Nucleus accumbens (tissue), 56 donors: ENCODE results near the gene OVAAL.
A peak's percentile ranks its signal among the peaks of the same experiment; 100 is the strongest.
"Not testable (repeated sequence)": the region's sequence is repeated elsewhere in the genome, so short reads cannot be mapped to it uniquely, and the experiment has no call there.

Experiments
- DNase-seq, 56 donors: peaks; one replicate each; lab custom pipeline; 2025; lab: John Stamatoyannopoulos, UW

OVAAL gene

GRCh38 chr1:180539136-180539535 lies 19.6 kb upstream of the OVAAL start:
- no peak for DNase-seq

- DNase-seq = peak in 4 of 56 donors; percentile 3 to 10 (median 6)
These were observed 17.8 kb upstream of the OVAAL start for GRCh38 chr1:180540697-180541594.

DNA sequence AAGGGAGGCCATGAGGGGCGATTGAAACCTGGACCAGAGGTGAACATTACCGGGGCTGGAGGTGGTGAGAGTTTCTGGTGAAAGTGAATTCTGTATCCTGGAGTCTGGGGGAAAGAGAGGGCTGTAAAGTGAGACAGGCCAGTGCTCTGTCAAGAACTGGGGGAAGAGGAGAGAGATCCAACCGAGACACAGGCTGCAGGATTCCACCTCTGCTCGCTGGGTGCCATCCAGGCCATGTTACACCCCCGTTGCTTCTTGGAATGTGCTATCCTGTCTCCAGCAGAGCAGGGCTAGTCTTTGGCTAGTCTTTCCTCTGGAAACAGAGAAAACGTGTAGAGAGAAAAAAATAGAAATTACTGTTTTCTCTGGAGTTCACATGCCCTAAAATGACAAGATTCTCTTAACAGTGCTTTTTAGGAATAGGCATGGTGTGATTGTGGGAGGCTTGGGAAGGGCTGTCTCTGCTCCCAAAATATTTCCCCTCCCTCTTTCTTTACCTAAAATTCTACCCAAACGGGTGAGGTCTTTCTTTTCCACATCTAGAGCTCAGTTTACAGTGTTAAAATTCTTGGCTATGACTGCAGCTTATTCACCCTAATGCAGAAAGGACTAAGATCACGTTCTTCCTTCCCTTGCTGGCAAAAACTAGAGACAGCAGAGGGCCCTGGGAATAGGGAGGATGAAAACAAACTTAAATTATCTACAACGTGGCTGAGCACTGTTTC lies 16.5 kb upstream of the OVAAL start:
- no peak for DNase-seq

DNA sequence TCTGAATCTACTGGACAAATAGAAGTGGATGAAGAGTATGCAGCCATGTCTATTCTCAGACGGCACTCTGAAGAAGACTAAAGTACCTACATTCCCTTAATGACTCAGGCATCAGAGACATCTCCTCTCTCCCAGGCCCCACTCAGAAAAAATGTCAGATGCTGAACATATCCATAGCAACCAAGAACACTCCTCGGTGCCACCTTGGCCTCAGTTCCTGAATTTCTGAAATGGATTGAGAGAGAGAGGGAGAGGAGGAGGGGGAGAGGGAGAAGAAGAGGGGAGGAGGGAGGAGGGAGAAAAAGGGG lies 16.0 kb upstream of the OVAAL start:
- peak in 10 of 56 donors; percentile 5 to 49 (median 19) for DNase-seq

DNA sequence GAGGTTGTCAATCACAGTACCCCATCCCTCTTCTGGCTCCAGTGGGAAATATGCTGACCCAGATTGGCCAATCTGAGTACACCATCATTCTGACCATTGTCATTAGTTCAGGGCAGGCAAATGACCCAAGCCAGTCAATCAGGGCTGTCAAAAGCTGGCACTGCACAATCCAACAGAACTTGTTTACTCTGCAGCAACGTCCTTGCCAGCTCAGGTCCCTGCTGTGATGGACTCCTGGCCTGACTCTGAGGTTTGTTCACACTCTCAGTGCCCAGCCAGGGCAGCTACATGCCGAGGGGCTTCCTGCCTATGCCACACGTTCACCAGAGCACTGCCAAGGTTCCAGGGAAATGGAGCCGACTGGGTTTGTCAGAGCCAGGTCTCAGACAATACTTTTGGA lies 14.7 kb upstream of the OVAAL start:
- no peak for DNase-seq

GRCh38 chr1:180545991-180546390 lies 12.8 kb upstream of the OVAAL start:
- no peak for DNase-seq

DNA sequence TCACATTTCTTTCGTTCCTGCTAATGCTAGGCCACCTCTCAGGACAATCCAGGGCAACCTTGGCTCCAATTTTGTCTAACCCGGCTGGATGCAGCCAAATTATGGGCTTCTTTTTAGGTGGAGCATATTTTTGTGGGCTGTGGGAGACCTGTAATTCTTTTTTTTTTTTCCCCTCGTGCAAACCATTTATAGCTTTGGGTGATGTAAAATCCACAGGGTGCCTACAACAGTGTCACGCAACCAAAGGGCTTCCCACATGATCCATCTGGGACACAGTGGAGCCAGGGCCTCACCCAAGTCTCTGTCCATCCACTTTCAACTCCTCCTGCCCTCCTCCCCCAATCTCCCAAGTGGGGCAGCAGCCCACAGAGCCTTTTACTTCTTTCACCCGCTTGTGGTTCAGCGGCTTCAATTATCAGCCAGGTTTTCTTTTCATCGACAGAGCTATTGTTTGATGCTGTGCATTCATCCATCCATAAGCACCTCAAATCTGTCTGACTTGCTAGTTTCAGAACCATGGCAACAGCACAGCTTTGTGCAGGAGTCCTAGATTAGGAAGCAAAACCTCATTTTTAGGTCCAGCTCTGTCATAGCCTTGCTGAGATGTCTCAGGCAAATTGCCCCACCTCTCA lies 10.0 kb upstream of the OVAAL start:
- peak in 2 of 56 donors; percentile 2 to 7 for DNase-seq

DNA sequence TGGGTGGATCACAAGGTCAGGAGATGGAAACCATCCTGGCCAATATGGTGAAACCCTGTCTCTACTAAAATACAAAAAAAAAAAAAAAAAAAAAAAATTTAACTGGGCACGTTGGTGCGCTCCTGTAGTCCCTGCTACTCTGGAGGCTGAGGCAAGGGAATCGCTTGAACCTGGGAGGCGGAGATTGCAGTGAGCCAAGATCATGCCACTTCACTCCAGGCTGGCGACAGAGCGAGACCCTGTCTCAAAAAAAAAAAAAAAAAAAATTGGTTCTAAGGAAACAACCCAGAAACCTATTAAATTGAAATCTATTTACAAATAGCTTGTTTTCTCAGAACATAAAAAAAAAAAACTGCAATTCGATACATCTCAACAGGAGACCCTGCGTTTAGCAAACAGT lies 9.0 kb upstream of the OVAAL start:
- not testable (repeated sequence) for DNase-seq

GRCh38 chr1:180550241-180550640 lies 8.5 kb upstream of the OVAAL start:
- no peak for DNase-seq

- no peak for DNase-seq
These were observed 6.8 kb upstream of the OVAAL start for GRCh38 chr1:180551997-180552396.

- not testable (repeated sequence) for DNase-seq
These were observed 5.7 kb upstream of the OVAAL start for GRCh38 chr1:180553046-180553445.

DNA sequence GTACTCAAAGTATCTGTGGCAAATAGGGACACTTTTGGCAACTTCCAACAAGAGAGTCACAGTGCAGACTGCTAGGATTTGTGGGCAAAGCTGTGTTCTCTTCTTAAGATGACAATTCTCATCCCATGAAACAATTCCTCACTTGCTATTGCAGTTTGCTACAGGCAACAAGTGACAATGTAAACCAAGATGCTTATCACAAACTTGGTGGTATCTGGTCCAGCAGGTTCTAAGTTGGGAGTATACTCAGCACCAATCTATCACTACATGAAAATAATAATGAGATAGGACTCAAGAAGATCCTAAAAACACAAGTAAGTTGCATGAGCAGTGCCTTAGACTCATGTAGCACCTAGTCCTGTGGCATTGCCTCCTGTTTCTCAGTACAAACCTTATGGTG lies 3.4 kb upstream of the OVAAL start:
- no peak for DNase-seq

- no peak for DNase-seq
These were observed 1.6 kb downstream of the OVAAL start for GRCh38 chr1:180560200-180560867.

DNA sequence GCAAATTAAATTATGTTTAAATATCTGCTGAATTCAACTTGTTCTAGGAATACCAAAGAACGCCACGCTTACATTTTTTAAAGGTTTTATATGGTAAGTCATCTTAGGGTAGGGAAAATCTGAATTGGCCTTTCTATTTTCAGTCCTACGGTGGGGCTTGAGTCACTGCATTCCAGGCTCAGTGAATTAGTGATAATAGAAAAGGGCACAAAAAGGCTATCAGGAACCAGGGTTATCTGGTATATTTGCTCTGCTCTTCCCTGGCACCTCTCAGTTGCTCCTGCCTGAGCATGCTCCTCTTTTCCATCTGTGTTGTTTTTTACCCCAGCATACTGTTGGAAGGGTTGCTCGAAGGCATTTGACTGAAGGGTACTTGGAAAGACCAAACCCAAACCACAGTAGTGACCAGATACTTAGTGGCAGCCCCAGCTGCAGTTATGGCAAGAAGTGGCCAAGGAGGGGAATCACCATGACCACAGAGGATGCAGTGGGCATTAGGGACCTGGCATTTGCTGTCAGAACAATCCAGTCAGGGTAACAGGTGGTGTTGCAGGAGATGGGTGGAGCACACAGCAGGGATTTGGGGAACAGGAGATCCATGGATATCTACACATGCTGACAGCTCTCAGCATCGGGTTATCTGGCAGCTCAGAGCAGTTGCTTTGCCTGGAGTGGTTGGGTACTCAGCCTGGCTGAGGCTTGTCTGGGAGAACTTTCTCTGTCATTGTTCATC lies 2.3 kb downstream of the OVAAL start:
- no peak for DNase-seq

GRCh38 chr1:180562640-180563025 lies 3.9 kb downstream of the OVAAL start:
- no peak for DNase-seq

GRCh38 chr1:180563026-180563827 lies 4.5 kb downstream of the OVAAL start:
- DNase-seq = no peak

DNA sequence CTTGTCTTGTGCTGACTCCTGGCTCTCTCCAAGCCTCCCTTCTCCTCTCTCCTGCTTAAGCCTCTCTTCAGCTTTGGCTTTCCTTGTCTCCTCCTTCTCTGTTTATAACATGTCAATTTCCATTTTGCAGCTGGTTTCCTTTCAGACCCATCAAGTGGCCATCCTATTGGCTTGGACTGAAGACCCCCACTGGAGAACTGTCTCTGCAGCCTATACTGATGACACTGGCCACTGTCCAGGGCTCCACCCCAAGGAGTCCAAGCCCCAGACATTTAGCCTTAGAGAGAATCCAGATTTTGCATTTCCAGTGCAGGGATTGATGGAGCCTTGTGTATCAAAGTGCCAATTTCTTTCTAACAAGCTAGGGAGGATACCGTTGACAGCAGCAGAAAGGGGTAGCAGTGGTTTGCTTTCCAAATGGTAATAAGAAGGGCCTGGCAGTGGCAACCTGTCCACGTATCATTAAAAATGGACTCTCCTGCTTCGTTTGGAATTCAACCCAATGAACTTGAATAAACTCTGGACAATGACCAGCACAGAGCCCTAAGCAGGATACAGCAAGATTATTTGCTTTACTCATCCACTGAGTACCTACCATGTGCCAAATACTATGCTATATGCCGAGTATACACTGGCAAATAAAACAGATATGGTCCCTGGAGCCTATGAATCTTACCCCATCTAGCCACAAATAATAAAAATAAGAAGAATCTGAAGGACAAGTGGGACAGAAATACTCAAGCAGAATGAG lies 6.5 kb downstream of the OVAAL start:
- DNase-seq = no peak

DNA sequence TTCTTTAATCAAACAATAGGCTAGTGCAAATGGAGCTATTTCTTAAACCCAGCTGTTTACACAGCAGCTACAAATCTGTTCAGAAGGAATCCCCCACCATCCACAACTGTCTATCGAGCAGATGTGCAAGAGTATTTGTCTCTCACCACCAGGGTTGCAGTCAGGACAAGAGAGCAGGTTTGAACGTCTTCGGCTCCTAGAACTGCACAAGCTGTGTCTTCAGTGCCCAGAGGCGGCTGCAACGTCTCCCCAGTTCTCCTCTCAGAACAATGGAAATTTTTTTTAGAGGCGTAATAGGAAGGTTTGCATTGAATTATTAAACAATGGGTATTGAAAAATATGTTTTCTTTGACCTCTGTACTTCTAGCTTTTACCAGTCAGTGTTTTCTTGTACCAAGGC lies 7.3 kb downstream of the OVAAL start:
- no peak for DNase-seq

DNA sequence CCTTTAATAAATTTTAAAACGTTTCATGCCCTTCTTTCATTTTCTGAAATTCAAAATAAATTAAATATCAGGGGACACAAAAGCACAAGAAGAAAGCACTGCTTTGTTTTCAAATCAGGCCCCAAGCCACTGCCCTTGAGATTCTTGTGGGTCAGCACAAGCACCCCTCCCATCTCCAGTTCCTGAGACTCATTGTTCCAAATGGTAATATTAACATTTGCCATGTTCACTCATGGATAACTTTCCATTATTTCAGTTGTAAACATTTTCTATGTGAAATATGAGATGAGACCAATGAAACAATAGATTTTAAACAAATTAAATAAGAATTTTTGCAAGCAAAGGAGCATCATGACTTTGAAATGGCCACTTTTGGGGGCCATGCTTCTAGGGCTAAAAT lies 7.7 kb downstream of the OVAAL start:
- no peak for DNase-seq
